ENCODE data around the gene ANHX.
"Not testable (repeated sequence)": the region's sequence is repeated elsewhere in the genome, so short reads cannot be mapped to it uniquely, and the experiment has no call there.

DNA sequence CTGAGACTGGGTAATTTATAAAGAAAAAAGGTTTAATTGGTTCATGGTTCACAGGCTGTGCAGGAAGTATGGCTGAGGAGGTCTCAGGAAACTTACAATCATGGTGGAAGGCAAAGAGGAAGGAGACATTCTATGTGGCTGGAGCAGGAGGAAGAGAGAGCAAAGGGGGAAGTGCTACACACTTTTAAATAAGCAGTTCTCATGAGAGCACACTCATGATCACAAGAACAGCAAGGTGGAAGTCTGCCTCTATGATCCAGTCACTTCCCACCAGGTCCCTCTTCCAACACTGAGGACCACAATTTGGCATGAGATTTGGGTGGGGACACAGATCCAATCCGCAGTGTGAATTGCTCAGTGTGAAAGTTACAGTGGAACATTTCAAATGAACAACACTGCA is 20.2 kb upstream of the ANHX start:
- TF ChIP-seq RXRA (IDR thresholded peaks at IDR 0.05); GABPA (IDR thresholded peaks at IDR 0.05 in 1 of 2, conservative IDR thresholded peaks at IDR 0.05 in 1 of 2): not testable (repeated sequence)

Measured in liver (tissue), 2 donors.